ENCODE data around the gene HAND2. TPM values are rescaled to one million over a fixed set of nuclear protein-coding genes. Genes with fewer than 3 reads are reported as not detected.

HAND2 gene
- total RNA-seq, 1 donor: not detected

DNA sequence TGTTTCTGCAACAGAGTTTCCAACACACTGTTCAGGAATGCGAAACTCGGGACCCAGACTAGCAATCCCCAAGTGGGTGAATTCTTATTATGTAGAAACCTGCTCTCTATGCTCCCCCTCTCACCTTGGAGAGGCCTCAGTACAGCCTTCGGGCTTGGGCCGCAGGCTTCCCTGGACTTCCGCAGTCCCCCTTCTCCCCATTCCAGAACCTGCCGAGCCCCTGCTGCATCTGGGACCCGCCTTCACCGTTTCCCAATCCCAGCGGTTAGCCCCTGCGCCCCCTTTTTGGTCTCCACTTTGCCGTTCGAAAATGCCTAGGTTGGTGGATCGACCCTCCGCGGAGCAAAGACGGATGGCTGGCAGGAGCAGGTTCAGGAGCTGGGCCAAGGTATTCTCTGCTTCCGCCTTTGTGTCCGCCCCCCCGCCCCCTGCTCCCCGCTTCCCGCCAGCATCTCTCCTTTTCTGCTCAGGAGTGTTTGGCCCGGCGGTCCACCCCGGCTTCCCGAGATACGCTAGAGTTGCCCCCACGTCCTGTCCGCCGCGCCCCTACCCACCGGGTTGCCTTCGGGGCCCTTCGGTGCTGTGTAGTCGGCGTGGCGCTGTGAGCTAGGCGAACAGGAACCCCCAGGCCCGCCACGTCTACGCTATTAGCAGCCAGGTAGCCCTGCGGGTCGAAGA lies 11.5 kb downstream of the HAND2 start:
- Histone ChIP-seq H3K4me3 (ENCODE audit: low read length) (no peak overlapping the region), H3K27me3 (ENCODE audit: insufficient read depth, low read length) (peaks cover 100% of the 10 kb centered on the region), H3K4me1 (ENCODE audit: insufficient read depth, low read length) (peaks cover 13% of the 10 kb centered on the region), H3K9me3 (ENCODE audit: low read depth, low read length) (no peaks in the 10 kb centered on the region)

DNA sequence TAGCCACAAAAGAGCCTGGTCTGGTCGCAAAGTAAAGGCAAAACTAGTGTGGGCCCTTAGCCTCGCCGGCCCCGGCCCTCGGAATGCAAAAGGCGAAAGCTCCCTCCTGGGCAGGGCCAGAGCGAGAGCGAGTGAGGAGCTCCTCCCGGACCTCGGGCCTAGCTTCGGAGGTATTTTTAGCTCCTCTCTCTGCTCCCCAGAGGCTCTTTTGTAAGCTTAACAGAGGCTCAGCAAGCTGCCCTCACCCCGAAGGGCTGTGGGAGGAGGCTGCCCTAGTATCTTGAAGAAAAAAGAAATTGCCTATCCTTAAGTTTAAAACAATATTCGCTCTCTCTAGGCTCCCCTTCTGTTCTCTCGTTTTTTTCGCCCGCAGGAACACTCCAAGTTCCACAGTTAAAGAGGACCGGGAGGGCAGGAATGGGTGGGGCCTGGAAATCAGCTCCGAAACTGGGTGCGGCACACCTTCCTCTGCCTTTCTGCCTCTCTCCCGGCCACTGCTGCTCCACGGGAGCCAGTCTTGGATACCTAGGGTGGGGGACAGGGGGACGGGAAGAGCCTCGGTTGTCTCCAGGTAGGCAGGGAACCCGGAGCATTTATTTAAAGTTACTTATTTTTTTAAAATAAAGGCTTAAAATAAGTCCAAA lies 12.1 kb downstream of the HAND2 start:
- Histone ChIP-seq H3K4me3 (ENCODE audit: low read length) (no peak overlapping the region), H3K27me3 (ENCODE audit: insufficient read depth, low read length) (peaks cover 100% of the 10 kb centered on the region), H3K9me3 (ENCODE audit: low read depth, low read length) (no peaks in the 10 kb centered on the region), H3K4me1 (ENCODE audit: insufficient read depth, low read length) (peaks cover 13% of the 10 kb centered on the region)

DNA sequence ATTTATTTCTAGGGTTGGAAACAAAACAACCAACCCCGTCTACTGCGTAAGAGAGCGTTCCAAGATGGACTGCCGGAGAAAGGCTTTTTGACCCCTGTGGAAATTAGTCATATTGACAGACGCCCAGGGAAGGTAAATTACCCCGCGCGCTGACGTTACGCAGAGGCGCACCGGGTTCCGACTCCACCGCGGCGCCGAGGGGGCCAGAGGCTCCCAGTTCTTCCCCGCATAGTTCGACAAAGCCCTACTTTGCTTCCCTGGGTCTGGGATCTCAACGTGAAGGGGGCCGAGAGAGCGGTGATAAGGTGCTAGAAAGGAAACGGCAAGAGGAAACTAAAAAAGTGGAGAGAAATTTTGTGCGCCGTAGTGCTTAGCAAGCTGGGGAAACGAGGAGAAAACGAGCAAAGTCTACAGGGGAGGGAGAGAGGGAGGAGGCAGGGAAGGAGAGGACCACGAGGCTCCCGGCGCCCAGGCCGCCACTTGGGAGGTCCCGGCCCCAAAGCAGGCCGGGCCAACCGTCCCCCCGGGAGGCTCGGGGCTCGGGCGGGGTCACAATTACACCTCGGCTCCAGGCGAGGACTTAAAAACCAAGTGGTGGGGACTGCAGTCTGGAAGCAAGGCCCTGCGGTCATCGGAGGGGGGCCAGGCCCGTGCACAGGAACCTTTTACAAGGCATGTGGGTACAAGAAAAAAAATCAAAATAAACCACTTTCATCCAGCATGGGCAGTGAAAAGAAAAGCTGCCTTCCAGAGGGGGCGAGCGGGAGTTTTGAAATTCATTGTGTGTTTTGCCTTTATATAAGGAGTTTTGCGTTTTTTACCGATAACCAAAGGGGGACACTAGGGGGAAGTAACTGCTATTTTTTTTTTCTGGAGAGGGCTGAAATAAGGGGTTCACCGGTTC lies 13.2 kb downstream of the HAND2 start:
- H3K4me1 ChIP-seq (ENCODE audit: insufficient read depth, low read length): peaks cover 3% of the 10 kb centered on the region
- H3K4me3 ChIP-seq (ENCODE audit: low read length): no peak overlapping the region
- H3K9me3 ChIP-seq (ENCODE audit: low read depth, low read length): no peaks in the 10 kb centered on the region
- H3K27me3 ChIP-seq (ENCODE audit: insufficient read depth, low read length): peaks cover 100% of the 10 kb centered on the region

DNA sequence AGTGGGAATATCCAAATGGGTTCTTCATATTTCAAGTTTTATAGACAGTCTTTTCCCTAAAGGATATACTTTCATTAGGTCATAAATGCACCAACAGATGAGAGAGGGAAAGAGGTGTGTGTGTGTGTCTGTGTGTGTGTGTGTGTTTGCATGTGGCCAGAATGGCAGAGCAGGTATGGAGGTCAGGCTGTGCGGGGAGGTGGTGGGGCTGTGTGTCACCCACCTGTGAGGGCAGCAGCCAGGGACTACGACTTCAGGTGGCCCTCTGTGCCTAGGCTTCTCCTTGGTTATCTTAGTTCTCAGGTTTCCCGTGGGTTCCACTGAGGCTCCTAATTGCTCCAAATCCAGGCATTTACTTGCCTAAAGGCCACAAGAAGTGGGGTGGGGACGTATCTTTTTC lies 14.6 kb downstream of the HAND2 start:
- Histone ChIP-seq H3K27me3 (ENCODE audit: insufficient read depth, low read length) (peaks cover 100% of the 10 kb centered on the region), H3K9me3 (ENCODE audit: low read depth, low read length) (no peaks in the 10 kb centered on the region), H3K4me1 (ENCODE audit: insufficient read depth, low read length) (no peaks in the 10 kb centered on the region), H3K4me3 (ENCODE audit: low read length) (no peak overlapping the region)

DNA sequence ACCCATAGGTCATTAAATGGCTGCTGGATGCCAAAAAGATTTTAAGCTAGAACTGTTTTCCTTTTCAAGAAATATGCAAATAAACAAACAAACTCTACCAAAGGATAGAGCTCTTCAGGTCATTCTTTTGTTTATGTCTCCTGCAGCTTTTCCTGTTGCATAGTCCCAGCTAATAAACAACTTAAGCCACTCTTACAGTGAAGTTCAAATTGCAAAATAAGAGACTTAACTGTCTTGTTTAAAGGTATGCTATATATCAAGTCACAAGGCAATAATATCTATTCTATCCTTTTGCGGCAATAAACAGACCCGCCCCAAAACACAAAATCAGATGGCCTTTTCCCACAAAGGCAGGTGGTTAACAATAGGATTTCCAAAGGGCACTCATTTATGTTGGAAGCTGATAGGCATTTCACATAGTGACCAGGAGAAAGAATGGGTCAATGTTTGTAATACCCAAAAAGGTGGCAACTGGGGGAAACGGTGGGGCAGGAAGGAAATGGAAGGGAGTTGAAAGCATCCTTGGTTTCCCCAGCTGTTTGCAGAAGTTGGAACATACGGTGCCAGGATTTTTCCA lies 15.3 kb downstream of the HAND2 start:
- Histone ChIP-seq H3K9me3 (ENCODE audit: low read depth, low read length) (no peaks in the 10 kb centered on the region), H3K4me3 (ENCODE audit: low read length) (no peak overlapping the region), H3K4me1 (ENCODE audit: insufficient read depth, low read length) (peaks cover 2% of the 10 kb centered on the region), H3K27me3 (ENCODE audit: insufficient read depth, low read length) (peaks cover 100% of the 10 kb centered on the region)

DNA sequence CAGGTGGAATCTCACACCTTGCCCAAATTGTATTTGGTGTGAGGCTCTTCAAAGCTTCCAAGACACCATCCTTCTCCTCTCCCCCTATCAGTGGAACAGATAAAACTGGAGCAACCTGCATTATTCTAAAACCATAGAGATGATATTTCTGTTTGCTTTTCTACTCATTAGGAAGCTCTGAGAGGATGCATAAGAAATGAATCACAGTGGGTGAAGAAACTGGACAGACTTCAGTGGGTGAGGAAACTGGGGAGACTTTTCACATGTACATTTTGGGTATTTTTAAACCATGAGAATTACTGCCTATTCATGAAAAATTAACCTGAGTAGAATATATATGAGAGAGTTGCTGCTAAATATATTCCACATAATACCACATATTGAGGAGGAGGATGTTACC lies 16.4 kb downstream of the HAND2 start:
- Histone ChIP-seq H3K9me3 (ENCODE audit: low read depth, low read length) (no peaks in the 10 kb centered on the region), H3K4me3 (ENCODE audit: low read length) (no peak overlapping the region), H3K27me3 (ENCODE audit: insufficient read depth, low read length) (peaks cover 100% of the 10 kb centered on the region), H3K4me1 (ENCODE audit: insufficient read depth, low read length) (peaks cover 13% of the 10 kb centered on the region)

DNA sequence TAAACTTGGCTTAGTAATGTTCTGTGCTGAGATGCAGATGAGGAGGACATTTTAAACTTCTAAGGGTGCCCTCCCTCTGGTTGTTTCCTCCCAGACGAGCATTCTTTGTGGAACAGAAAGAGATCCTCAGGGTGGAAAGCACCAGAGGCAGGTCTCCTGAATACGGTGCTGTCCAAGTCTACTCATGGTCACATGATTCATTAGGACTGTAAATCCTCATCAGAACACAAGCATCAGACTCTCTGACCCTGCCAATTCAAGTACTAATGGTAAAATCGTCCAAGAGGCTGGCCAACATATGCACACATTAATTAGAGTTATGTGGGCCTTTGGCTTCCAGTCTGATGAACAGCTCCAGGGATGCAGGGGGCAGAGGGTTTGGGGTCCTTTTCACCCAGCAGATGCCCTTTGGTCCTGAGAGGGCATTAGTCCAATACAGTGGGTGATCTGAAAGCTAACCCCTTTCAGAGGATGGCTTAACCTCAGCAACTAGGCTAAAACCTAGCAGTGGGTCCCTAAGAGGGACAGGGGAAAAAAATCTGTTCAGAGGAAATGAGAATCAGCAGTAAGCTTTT lies 18.2 kb downstream of the HAND2 start:
- Histone ChIP-seq H3K27me3 (ENCODE audit: insufficient read depth, low read length) (peaks cover 100% of the 10 kb centered on the region), H3K9me3 (ENCODE audit: low read depth, low read length) (no peaks in the 10 kb centered on the region), H3K4me3 (ENCODE audit: low read length) (no peak overlapping the region), H3K4me1 (ENCODE audit: insufficient read depth, low read length) (peaks cover 28% of the 10 kb centered on the region)

DNA sequence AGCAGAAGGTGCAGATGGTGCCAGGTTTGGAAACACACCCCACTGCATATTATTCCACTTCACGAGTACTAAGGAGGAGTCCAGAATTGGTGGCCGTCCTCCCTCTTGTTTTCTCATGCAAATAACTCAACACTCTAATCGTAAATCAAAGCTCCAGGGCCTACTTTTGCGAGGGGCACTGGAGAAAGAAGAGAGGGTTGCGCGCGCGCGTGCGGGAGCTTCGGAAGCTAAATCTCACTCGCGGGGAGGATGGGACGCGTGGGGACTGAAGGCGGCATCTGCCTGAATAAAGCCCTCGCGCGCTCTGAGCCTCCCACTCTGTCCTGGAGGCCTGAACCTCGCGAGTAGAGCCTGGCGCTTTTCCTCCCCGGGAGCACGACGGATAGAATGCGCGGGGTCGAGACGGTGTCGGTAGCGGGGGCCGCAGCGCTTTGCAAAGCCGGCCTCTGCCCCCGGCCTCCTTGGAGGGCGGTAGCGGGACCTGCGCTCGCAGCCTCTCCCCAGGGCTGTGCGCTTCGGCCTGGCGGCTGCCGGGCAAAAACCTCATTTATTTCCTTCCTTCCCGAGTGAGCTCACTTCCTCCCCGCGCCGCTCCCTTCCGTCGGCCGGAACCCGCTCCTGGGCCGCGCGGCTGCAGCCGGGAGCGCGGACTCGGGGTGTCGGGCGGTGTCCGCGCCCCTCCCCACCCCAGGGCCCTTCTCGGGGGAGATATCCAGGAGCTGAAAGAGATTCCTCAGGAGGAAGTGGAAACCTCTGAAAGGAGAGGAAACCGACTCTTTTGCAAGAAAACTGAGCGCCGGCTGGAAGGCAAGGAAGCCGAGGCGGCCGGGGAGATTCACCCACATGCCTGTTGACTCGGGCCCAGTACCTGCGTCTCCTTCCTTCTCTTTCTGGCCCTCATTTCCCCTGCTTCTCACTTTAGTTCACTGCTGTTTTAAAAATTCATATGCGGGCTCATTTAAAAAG lies 20.7 kb downstream of the HAND2 start:
- Histone ChIP-seq H3K27me3 (ENCODE audit: insufficient read depth, low read length) (peaks cover 100% of the 10 kb centered on the region), H3K4me3 (ENCODE audit: low read length) (peak overlapping the region; percentile 35), H3K4me1 (ENCODE audit: insufficient read depth, low read length) (peaks cover 43% of the 10 kb centered on the region), H3K9me3 (ENCODE audit: low read depth, low read length) (no peaks in the 10 kb centered on the region)

DNA sequence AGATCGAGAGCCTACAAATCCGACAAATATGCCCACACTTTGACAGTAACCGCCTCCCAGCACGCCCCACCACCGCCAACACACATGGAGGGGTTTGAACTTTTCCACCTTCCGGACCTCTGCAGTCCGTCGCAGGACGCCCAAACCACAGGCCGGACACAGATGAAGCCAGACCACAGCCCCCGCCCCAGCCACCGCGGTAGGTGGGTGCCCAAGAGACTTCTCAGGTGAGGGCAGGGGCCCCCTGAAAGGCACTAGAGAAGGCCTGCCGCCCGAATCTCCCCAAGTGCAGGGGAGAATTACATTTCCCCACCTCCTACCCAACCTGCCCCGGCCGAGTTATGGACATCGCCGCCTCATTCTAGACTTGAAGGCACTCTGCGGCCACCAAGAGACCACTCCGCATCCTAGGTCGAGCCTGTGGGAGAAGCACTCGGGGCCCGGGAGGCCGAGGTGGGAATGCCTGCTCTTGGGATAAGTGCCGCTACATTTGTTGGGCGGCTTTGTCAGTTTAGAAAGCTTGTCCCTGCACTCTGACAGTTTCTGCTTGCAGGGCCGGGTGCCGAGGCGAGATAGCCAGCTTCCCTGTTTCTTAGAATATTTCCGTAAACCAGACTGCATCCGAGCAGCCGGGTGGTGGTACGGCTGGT lies 21.5 kb downstream of the HAND2 start:
- Histone ChIP-seq H3K4me3 (ENCODE audit: low read length) (no peak overlapping the region), H3K9me3 (ENCODE audit: low read depth, low read length) (no peaks in the 10 kb centered on the region), H3K27me3 (ENCODE audit: insufficient read depth, low read length) (peaks cover 100% of the 10 kb centered on the region)

DNA sequence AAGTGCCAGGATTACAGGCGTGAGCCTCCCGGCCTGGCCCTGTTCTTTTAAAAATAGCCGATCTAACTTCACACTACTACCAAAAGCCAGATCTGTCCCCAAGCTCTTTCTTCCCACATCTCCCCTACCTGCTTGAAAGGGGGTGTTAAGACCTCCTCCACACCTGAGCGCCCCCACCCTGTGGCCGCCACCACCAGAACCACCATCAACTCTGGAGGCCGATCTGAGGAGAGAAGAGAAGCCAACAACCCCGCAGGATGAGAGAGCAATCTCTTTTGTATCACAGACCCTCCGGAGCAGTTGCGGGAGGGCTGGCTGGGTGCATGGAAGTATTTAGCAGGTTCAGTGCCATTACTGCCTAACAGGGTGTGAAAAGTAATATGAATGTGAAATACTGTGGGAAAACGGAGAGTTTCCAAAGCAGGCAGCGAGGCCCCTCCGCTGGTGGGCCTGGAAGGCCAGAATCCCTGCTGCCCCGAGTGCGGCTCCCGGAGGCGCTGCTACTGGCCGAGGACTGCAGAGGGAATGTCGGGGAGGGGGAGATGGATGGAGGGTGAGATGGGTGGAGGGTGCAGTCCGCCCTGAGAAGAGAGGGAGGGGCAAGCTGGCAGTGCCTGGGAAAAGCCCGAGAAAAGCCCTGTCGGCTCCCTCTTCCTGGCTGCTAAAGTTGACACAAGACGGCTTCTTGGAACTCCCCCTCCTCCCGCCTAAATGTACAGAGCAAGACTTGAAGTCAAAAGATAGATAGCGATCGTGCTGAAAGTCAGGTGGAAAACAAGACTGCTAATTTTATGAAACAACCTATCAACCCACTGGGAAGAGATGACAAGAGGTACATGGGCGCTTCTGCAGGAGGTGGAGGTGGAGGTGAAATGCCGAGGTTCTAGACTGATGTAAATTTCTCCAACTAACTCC lies 22.3 kb downstream of the HAND2 start:
- H3K27me3 ChIP-seq (ENCODE audit: insufficient read depth, low read length): peaks cover 100% of the 10 kb centered on the region

More for the DNA sequence above, 21.5 kb downstream of the HAND2 start:
- H3K4me1 ChIP-seq (ENCODE audit: insufficient read depth, low read length): peaks cover 43% of the 10 kb centered on the region

DNA sequence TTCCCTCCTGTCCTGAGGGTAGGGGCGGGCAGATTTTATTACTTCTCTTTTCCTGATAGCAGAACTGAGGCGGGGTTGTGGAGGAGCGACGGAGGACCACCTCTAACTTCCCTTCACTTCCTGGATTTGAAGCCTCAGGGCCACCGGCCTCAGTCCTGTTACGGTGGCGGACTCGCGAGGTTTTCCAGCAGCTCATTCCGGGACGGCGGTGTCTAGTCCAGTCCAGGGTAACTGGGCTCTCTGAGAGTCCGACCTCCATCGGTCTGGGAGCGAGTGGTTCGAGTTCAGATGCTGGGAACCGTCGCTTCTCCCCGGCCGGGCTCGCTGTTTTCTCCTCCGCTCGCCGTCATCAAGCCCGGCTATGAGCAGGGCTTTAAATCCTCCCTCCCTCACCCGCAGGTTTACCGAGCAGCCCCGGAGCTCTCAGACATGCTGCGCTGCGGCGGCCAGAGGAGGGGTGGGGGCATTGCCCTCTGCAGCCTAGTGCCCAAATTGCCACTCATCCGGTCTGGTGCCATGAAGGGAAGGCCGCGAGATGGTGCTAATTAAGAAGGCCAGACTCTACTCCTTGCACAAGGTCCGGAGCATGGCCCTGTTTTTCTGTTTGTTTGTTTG lies 23.3 kb downstream of the HAND2 start:
- Histone ChIP-seq H3K9me3 (ENCODE audit: low read depth, low read length) (no peaks in the 10 kb centered on the region), H3K27me3 (ENCODE audit: insufficient read depth, low read length) (peaks cover 100% of the 10 kb centered on the region), H3K4me3 (ENCODE audit: low read length) (no peak overlapping the region), H3K4me1 (ENCODE audit: insufficient read depth, low read length) (peaks cover 53% of the 10 kb centered on the region)

More for the DNA sequence above, 22.3 kb downstream of the HAND2 start:
- H3K4me1 ChIP-seq (ENCODE audit: insufficient read depth, low read length): peaks cover 43% of the 10 kb centered on the region
- no peaks in the 10 kb centered on the region for H3K9me3 ChIP-seq (ENCODE audit: low read depth, low read length)
- H3K4me3 ChIP-seq (ENCODE audit: low read length): no peak overlapping the region

DNA sequence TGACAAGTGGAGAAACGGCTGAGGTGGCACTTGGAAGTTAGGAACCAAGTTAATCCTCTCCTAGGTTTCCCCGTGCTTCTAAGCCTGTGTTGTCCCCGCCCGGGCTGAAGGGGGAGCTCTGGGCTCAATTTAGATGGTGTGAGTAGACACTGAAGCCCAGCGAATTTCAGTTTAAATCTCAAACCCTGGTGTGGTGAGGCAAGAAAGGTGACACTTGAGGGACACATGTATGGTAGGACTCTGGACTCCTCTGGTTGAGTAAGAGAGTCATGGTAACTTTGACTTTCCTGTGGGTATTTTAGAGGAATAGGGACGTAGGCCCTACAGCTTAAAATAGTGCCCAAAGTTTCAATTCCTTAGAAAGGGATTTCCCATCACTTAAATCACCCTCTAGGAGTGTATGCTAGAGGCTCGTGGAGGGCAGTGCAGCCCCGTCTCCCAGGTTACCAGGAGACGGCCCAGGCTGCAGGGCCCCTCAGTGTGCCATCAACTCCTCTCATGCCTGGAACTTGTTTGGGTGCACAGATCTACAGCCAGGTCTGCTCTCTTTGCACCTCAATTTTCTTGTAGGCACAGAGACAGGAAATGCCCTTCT lies 24.0 kb downstream of the HAND2 start:
- Histone ChIP-seq H3K4me1 (ENCODE audit: insufficient read depth, low read length) (peaks cover 59% of the 10 kb centered on the region), H3K9me3 (ENCODE audit: low read depth, low read length) (no peaks in the 10 kb centered on the region), H3K4me3 (ENCODE audit: low read length) (no peak overlapping the region), H3K27me3 (ENCODE audit: insufficient read depth, low read length) (peaks cover 100% of the 10 kb centered on the region)
